Peyer's patch (tissue), 4 donors: ENCODE measurements around the gene CDC14B. TPM values are rescaled to one million over a fixed set of nuclear protein-coding genes. Genes with fewer than 3 reads are reported as not detected.

Experiments
- DNase-seq, 3 donors: peaks; one replicate each; pipeline ENCODE4 v3.0.0-alpha.2; 2017 to 2019
- H3K27ac ChIP-seq, 4 donors: fragments of 200-600 bp; sonication (generic); one replicate each; pipeline ENCODE4 v1.5.1; 2016 to 2019
- H3K27me3 ChIP-seq, 2 donors: fragments of 200-600 bp; sonication (generic); one replicate each; pipeline ENCODE4 v1.5.1; 2019
- H3K36me3 ChIP-seq, 3 donors: fragments of 200-600 bp; sonication (generic); one replicate each; pipeline ENCODE4 v1.5.1; 2016 to 2019
- H3K4me1 ChIP-seq, 4 donors: fragments of 200-600 bp; sonication (generic); one replicate each; pipeline ENCODE4 v1.5.1; 2016 to 2019
- H3K4me3 ChIP-seq, 4 donors: fragments of 200-600 bp; sonication (generic); 1 replicate in 3 of 4; 2 replicates in 1 of 4; pipeline ENCODE4 v1.5.1; 2016 to 2019; ENCODE audit warnings: mild to moderate bottlenecking in 1 of 4
- H3K9me3 ChIP-seq, 4 donors: fragments of 200-600 bp; sonication (generic); one replicate each; pipeline ENCODE4 v1.5.1; 2016 to 2019; ENCODE audit warnings: mild to moderate bottlenecking in 1 of 4
- CTCF ChIP-seq, 6 experiments: fragments of 450-650 bp in 4 of 6; fragments of 200-600 bp in 2 of 6; sonication (generic) in 1 of 6; IDR thresholded peaks; one replicate each; pipeline ENCODE4 v1.5.1; 2017 to 2019; ENCODE audit warnings: antibody characterized with exemption in 6 of 6, mild to moderate bottlenecking in 3 of 6, moderate library complexity in 1 of 6
- POLR2A ChIP-seq, 2 donors: fragments of 450-650 bp; IDR thresholded peaks; one replicate each; pipeline ENCODE4 v1.5.1; 2017; ENCODE audit warnings: antibody characterized with exemption in 2 of 2, mild to moderate bottlenecking in 2 of 2, moderate library complexity in 2 of 2
- total RNA-seq, 4 donors: library from RNA; depleted of rRNA; stranded (reverse); fragments of >200 nt; gene quantifications; one replicate each; pipeline ENCODE4 v1.1.0, GENCODE V29; 2016

Gene CDC14B
- total RNA-seq, 4 donors from 2014 or later, result 23.9 to 36.6 (median 35.7) TPM

GRCh38 chr9:96574455-96574854 lies 45.2 kb downstream of the CDC14B start:
- Histone ChIP-seq H3K27me3 (no peaks in the 10 kb centered on the region), H3K4me1 (no peaks in the 10 kb centered on the region), H3K4me3 (no peak overlapping the region), H3K36me3 (no peaks in the 10 kb centered on the region), H3K9me3 (no peaks in the 10 kb centered on the region), H3K27ac (no peak overlapping the region)
- no peak for DNase-seq
- no peak for TF ChIP-seq POLR2A (IDR thresholded peaks at IDR 0.05)
- TF ChIP-seq CTCF (IDR thresholded peaks at IDR 0.05), result no peak

- no peaks in the 10 kb centered on the region for H3K9me3 ChIP-seq
- H3K4me3 ChIP-seq, result peak overlapping the region; percentile 67 to 83 (median 70)
- TF ChIP-seq CTCF (IDR thresholded peaks at IDR 0.05) (no peak), POLR2A (IDR thresholded peaks at IDR 0.05) (no peak)
- peak in 1 of 3 donors; percentile 34 for DNase-seq
- H3K4me1 ChIP-seq, result peaks cover 0 to 18% (median 2%) of the 10 kb centered on the region in 4 donors
- H3K27ac ChIP-seq, result peak overlapping the region; percentile 89 to 97 (median 95)
- no peaks in the 10 kb centered on the region for H3K27me3 ChIP-seq
- H3K36me3 ChIP-seq, result peaks cover 0 to 3% (median 0%) of the 10 kb centered on the region in 3 donors
These were observed 52.4 kb downstream of the CDC14B start for GRCh38 chr9:96567203-96567700.

GRCh38 chr9:96566498-96567202 lies 53.0 kb downstream of the CDC14B start:
- peak; percentile 84 to 94 (median 91) for DNase-seq
- no peaks in the 10 kb centered on the region for H3K9me3 ChIP-seq
- TF ChIP-seq POLR2A (IDR thresholded peaks at IDR 0.05) (peak; percentile 46 to 61), CTCF (IDR thresholded peaks at IDR 0.05) (peak; percentile 24 to 79 (median 75))

GRCh38 chr9:96565671-96566497 lies 53.8 kb downstream of the CDC14B start:
- no peaks in the 10 kb centered on the region for H3K9me3 ChIP-seq
- H3K27me3 ChIP-seq, result no peaks in the 10 kb centered on the region
- no peak for DNase-seq
- TF ChIP-seq POLR2A (IDR thresholded peaks at IDR 0.05) (no peak), CTCF (IDR thresholded peaks at IDR 0.05) (no peak)
- H3K4me1 ChIP-seq, result peaks cover 0 to 18% (median 2%) of the 10 kb centered on the region in 4 donors
- H3K4me3 ChIP-seq, result peak overlapping the region; percentile 67 to 83 (median 70)
- H3K36me3 ChIP-seq, result peaks cover 0 to 16% (median 0%) of the 10 kb centered on the region in 3 donors
- H3K27ac ChIP-seq, result peak overlapping the region; percentile 89 to 97 (median 95)

More at GRCh38 chr9:96566498-96567202, 53.0 kb downstream of the CDC14B start:
- H3K36me3 ChIP-seq, result peaks cover 0 to 9% (median 0%) of the 10 kb centered on the region in 3 donors
- H3K4me3 ChIP-seq, result peak overlapping the region; percentile 67 to 83 (median 70)
- H3K27ac ChIP-seq, result peak overlapping the region; percentile 89 to 97 (median 95)
- peaks cover 0 to 18% (median 2%) of the 10 kb centered on the region in 4 donors for H3K4me1 ChIP-seq
- no peaks in the 10 kb centered on the region for H3K27me3 ChIP-seq

GRCh38 chr9:96564217-96564616 lies 55.4 kb downstream of the CDC14B start:
- H3K9me3 ChIP-seq, result no peaks in the 10 kb centered on the region
- peaks cover 0 to 18% (median 2%) of the 10 kb centered on the region in 4 donors for H3K4me1 ChIP-seq
- no peak for DNase-seq
- no peaks in the 10 kb centered on the region for H3K27me3 ChIP-seq
- H3K27ac ChIP-seq, result no peak overlapping the region
- H3K4me3 ChIP-seq, result no peak overlapping the region
- TF ChIP-seq CTCF (IDR thresholded peaks at IDR 0.05) (no peak), POLR2A (IDR thresholded peaks at IDR 0.05) (no peak)
- peaks cover 0 to 18% (median 0%) of the 10 kb centered on the region in 3 donors for H3K36me3 ChIP-seq
